ENCODE data around the gene MDM1.

- TF ChIP-seq CTCF (IDR thresholded peaks at IDR 0.05) = no peak
- TF ChIP-seq POLR2A (IDR thresholded peaks at IDR 0.05) = no peak
Measured at GRCh38 chr12:68285541-68285940, 46.6 kb downstream of the MDM1 start.
